ENCODE measurements around the gene ERBB4.

Gene ERBB4

GRCh38 chr2:211333377-211333776, 1205.2 kb downstream of the ERBB4 start:
- no peaks in the 10 kb centered on the region for H3K9me3 ChIP-seq (ENCODE audit: control insufficient read depth, low read length)
- no peak overlapping the region for H3K4me3 ChIP-seq (ENCODE audit: insufficient read depth, low read depth, low read length)
- 95% methylated on average over 1 of the region's 1 CpG; no CpG with 5 or more reads in 1 of the 2 experiments for WGBS, 2 experiments
- H3K27ac ChIP-seq (ENCODE audit: insufficient read depth, low read depth, low read length, poor library complexity, severe bottlenecking) = no peak overlapping the region
- H3K4me1 ChIP-seq (ENCODE audit: control insufficient read depth, insufficient read depth, low read length) = peaks cover 7% of the 10 kb centered on the region
- no peaks in the 10 kb centered on the region for H3K36me3 ChIP-seq (ENCODE audit: control insufficient read depth, insufficient read depth, low read length)
- no peaks in the 10 kb centered on the region for H3K27me3 ChIP-seq (ENCODE audit: control insufficient read depth, insufficient read depth, low read length, poor library complexity, severe bottlenecking)

GRCh38 chr2:211331736-211332135, 1206.9 kb downstream of the ERBB4 start:
- no peak overlapping the region for H3K27ac ChIP-seq (ENCODE audit: insufficient read depth, low read depth, low read length, poor library complexity, severe bottlenecking)
- peaks cover 7% of the 10 kb centered on the region for H3K4me1 ChIP-seq (ENCODE audit: control insufficient read depth, insufficient read depth, low read length)
- no peak overlapping the region for H3K4me3 ChIP-seq (ENCODE audit: insufficient read depth, low read depth, low read length)
- H3K27me3 ChIP-seq (ENCODE audit: control insufficient read depth, insufficient read depth, low read length, poor library complexity, severe bottlenecking) = no peaks in the 10 kb centered on the region
- WGBS, 2 experiments = 0 to 5% methylated on average over 2 of the region's 2 CpGs
- H3K36me3 ChIP-seq (ENCODE audit: control insufficient read depth, insufficient read depth, low read length) = no peaks in the 10 kb centered on the region
- no peaks in the 10 kb centered on the region for H3K9me3 ChIP-seq (ENCODE audit: control insufficient read depth, low read length)

- peaks cover 7% of the 10 kb centered on the region for H3K4me1 ChIP-seq (ENCODE audit: control insufficient read depth, insufficient read depth, low read length)
- H3K9me3 ChIP-seq (ENCODE audit: control insufficient read depth, low read length) = no peaks in the 10 kb centered on the region
- H3K27ac ChIP-seq (ENCODE audit: insufficient read depth, low read depth, low read length, poor library complexity, severe bottlenecking) = no peak overlapping the region
- WGBS, 2 experiments = 96 to 97% methylated on average over 10 of the region's 10 CpGs
- H3K27me3 ChIP-seq (ENCODE audit: control insufficient read depth, insufficient read depth, low read length, poor library complexity, severe bottlenecking) = no peaks in the 10 kb centered on the region
- no peak overlapping the region for H3K4me3 ChIP-seq (ENCODE audit: insufficient read depth, low read depth, low read length)
- no peaks in the 10 kb centered on the region for H3K36me3 ChIP-seq (ENCODE audit: control insufficient read depth, insufficient read depth, low read length)
Observed at GRCh38 chr2:211329882-211330281, 1208.7 kb downstream of the ERBB4 start.

GRCh38 chr2:211329421-211329820, 1209.2 kb downstream of the ERBB4 start:
- no peak overlapping the region for H3K27ac ChIP-seq (ENCODE audit: insufficient read depth, low read depth, low read length, poor library complexity, severe bottlenecking)
- whole genome bisulfite sequencing, 2 experiments = 86 to 87% methylated on average over 3 to 4 of the region's 4 CpGs
- peaks cover 7% of the 10 kb centered on the region for H3K4me1 ChIP-seq (ENCODE audit: control insufficient read depth, insufficient read depth, low read length)
- H3K36me3 ChIP-seq (ENCODE audit: control insufficient read depth, insufficient read depth, low read length) = no peaks in the 10 kb centered on the region
- H3K27me3 ChIP-seq (ENCODE audit: control insufficient read depth, insufficient read depth, low read length, poor library complexity, severe bottlenecking) = no peaks in the 10 kb centered on the region
- H3K9me3 ChIP-seq (ENCODE audit: control insufficient read depth, low read length) = no peaks in the 10 kb centered on the region
- no peak overlapping the region for H3K4me3 ChIP-seq (ENCODE audit: insufficient read depth, low read depth, low read length)

GRCh38 chr2:211328126-211328525, 1210.5 kb downstream of the ERBB4 start:
- no peak overlapping the region for H3K4me3 ChIP-seq (ENCODE audit: insufficient read depth, low read depth, low read length)
- WGBS, 2 experiments = 100% methylated on average over 1 of the region's 2 CpGs; no CpG with 5 or more reads in 1 of the 2 experiments
- no peaks in the 10 kb centered on the region for H3K27me3 ChIP-seq (ENCODE audit: control insufficient read depth, insufficient read depth, low read length, poor library complexity, severe bottlenecking)
- no peaks in the 10 kb centered on the region for H3K9me3 ChIP-seq (ENCODE audit: control insufficient read depth, low read length)
- H3K36me3 ChIP-seq (ENCODE audit: control insufficient read depth, insufficient read depth, low read length) = no peaks in the 10 kb centered on the region
- peaks cover 7% of the 10 kb centered on the region for H3K4me1 ChIP-seq (ENCODE audit: control insufficient read depth, insufficient read depth, low read length)
- H3K27ac ChIP-seq (ENCODE audit: insufficient read depth, low read depth, low read length, poor library complexity, severe bottlenecking) = no peak overlapping the region
